Smooth muscle cell (in vitro differentiated cells): Measurements from ENCODE around the gene SLC22A15. TPM values are rescaled to one million over a fixed set of nuclear protein-coding genes. Genes with fewer than 3 reads are reported as not detected.

ENCODE experiments used
- DNase-seq: peaks from one replicate; lab custom pipeline; 2025; ENCODE audit not compliant: unreplicated experiment; lab: John Stamatoyannopoulos, UW
- H2AFZ ChIP-seq: fragments of 200-600 bp; sonication (generic); 2 replicates; pipeline ENCODE4 v1.6.0; 2016; ENCODE audit warnings: antibody characterized with exemption, low read depth, mild to moderate bottlenecking
- H3F3A ChIP-seq: fragments of 200-600 bp; sonication (generic); 2 replicates; pipeline ENCODE4 v1.6.0; 2017; ENCODE audit warnings: antibody characterized with exemption, low read depth
- H3K27ac ChIP-seq: fragments of 200-600 bp; sonication (generic); 2 replicates; pipeline ENCODE4 v1.5.1; 2016; ENCODE audit warnings: low read depth, mild to moderate bottlenecking
- H3K27me3 ChIP-seq: fragments of 200-600 bp; sonication (generic); 2 replicates; pipeline ENCODE4 v1.6.1; 2016; ENCODE audit warnings: low read depth, mild to moderate bottlenecking
- H3K36me3 ChIP-seq: fragments of 200-600 bp; sonication (generic); 2 replicates; pipeline ENCODE4 v1.5.1; 2016; ENCODE audit warnings: low read depth
- H3K4me1 ChIP-seq: fragments of 200-600 bp; sonication (generic); 2 replicates; pipeline ENCODE4 v1.5.1; 2016; ENCODE audit warnings: low read depth
- H3K4me2 ChIP-seq: fragments of 200-600 bp; sonication (generic); 2 replicates; pipeline ENCODE4 v1.6.0; 2016; ENCODE audit warnings: mild to moderate bottlenecking
- H3K4me3 ChIP-seq: fragments of 200-600 bp; sonication (generic); 2 replicates; pipeline ENCODE4 v1.5.1; 2016; ENCODE audit warnings: mild to moderate bottlenecking
- H3K79me2 ChIP-seq: fragments of 200-600 bp; sonication (generic); 2 replicates; pipeline ENCODE4 v1.6.0; 2016; ENCODE audit warnings: low read depth, mild to moderate bottlenecking
- H3K9ac ChIP-seq: fragments of 200-600 bp; sonication (generic); 2 replicates; pipeline ENCODE4 v1.6.0; 2016; ENCODE audit warnings: low read depth
- H3K9me3 ChIP-seq: fragments of 200-600 bp; sonication (generic); replicated peaks from 2 replicates; pipeline ENCODE4 v1.5.1; 2016; ENCODE audit warnings: low read depth
- H4K20me1 ChIP-seq: fragments of 200-600 bp; sonication (generic); 2 replicates; pipeline ENCODE4 v1.6.0; 2016; ENCODE audit warnings: low read depth
- CTCF ChIP-seq: fragments of 200-600 bp; sonication (generic); IDR thresholded peaks from 2 replicates; pipeline ENCODE4 v1.5.1; 2017; ENCODE audit warnings: borderline replicate concordance, mild to moderate bottlenecking, antibody characterized with exemption; ENCODE audit not compliant: insufficient read depth, poor library complexity, severe bottlenecking
- WGBS: methylation state at CpG from one replicate; pipeline ENCODE4 v1.1.7; 2016; ENCODE audit warnings: low lambda C conversion rate; 5-methylcytosine and 5-hydroxymethylcytosine counted together
- polyA plus RNA-seq: library from polyadenylated mRNA; unstranded; fragments of >200 nt; fragmentation: Nextera tagmentation; extraction: Ambion mirVana; gene quantifications from 2 replicates; pipeline ENCODE4 v1.2.1, GENCODE V29; 2016
- total RNA-seq: library from RNA; depleted of rRNA; stranded (reverse); fragments of >200 nt; gene quantifications from 2 replicates; pipeline ENCODE4 v1.2.3, GENCODE V29; 2014

The SLC22A15 gene
- total and polyA plus RNA-seq, 2 experiments from 2014 or later, result 1.00 to 3.2 TPM

- WGBS, result 69% methylated on average over 4 of the region's 4 CpGs
- Histone ChIP-seq H3F3A (no peaks in the 10 kb centered on the region), H3K36me3 (no peaks in the 10 kb centered on the region), H3K27me3 (no peaks in the 10 kb centered on the region), H3K4me2 (no peak overlapping the region), H3K9me3 (no peaks in the 10 kb centered on the region), H3K79me2 (no peaks in the 10 kb centered on the region), H4K20me1 (no peaks in the 10 kb centered on the region), H3K27ac (no peak overlapping the region), H3K4me1 (no peaks in the 10 kb centered on the region), H3K4me3 (no peak overlapping the region), H3K9ac (no peak overlapping the region), H2AFZ (no peak overlapping the region)
- DNase-seq, result no peak
- TF ChIP-seq CTCF, result no peak
Measured at GRCh38 chr1:116075990-116076389, 99.7 kb downstream of the SLC22A15 start.

- Histone ChIP-seq H3K4me1 (no peaks in the 10 kb centered on the region), H2AFZ (no peak overlapping the region), H3K27me3 (no peaks in the 10 kb centered on the region), H3K4me3 (no peak overlapping the region), H3K4me2 (no peak overlapping the region), H3F3A (no peaks in the 10 kb centered on the region), H3K9ac (no peak overlapping the region), H3K36me3 (no peaks in the 10 kb centered on the region), H3K79me2 (no peaks in the 10 kb centered on the region), H3K9me3 (no peaks in the 10 kb centered on the region), H4K20me1 (no peaks in the 10 kb centered on the region), H3K27ac (no peak overlapping the region)
- no peak for TF ChIP-seq CTCF
- DNase-seq, result no peak
- WGBS, result 95% methylated on average over 3 of the region's 3 CpGs
Measured at GRCh38 chr1:116076831-116077230, 100.5 kb downstream of the SLC22A15 start.

- H3K4me2 ChIP-seq, result no peak overlapping the region
- no peak for TF ChIP-seq CTCF
- H4K20me1 ChIP-seq, result no peaks in the 10 kb centered on the region
- 76% methylated on average over 6 of the region's 6 CpGs for WGBS
- H3K27me3 ChIP-seq, result no peaks in the 10 kb centered on the region
- H3K4me3 ChIP-seq, result no peak overlapping the region
- no peak overlapping the region for H3K9ac ChIP-seq
- no peaks in the 10 kb centered on the region for H3K4me1 ChIP-seq
- no peaks in the 10 kb centered on the region for H3K79me2 ChIP-seq
- no peaks in the 10 kb centered on the region for H3K9me3 ChIP-seq
- no peak overlapping the region for H3K27ac ChIP-seq
- no peaks in the 10 kb centered on the region for H3K36me3 ChIP-seq
- no peaks in the 10 kb centered on the region for H3F3A ChIP-seq
- no peak overlapping the region for H2AFZ ChIP-seq
- no peak for DNase-seq
Measured at GRCh38 chr1:116078699-116079223, 102.4 kb downstream of the SLC22A15 start.

- H3K4me1 ChIP-seq, result no peaks in the 10 kb centered on the region
- H3K36me3 ChIP-seq, result peaks cover 9% of the 10 kb centered on the region
- H3K4me2 ChIP-seq, result no peak overlapping the region
Measured at GRCh38 chr1:116087628-116088027, 111.3 kb downstream of the SLC22A15 start.

More at GRCh38 chr1:116087628-116088027, 111.3 kb downstream of the SLC22A15 start:
- H2AFZ ChIP-seq, result no peak overlapping the region
- H3K9me3 ChIP-seq, result peaks cover 20% of the 10 kb centered on the region
- H3K27me3 ChIP-seq, result no peaks in the 10 kb centered on the region
- no peaks in the 10 kb centered on the region for H3K79me2 ChIP-seq
- H4K20me1 ChIP-seq, result no peaks in the 10 kb centered on the region
- H3K27ac ChIP-seq, result no peak overlapping the region
- H3K9ac ChIP-seq, result no peak overlapping the region
- H3F3A ChIP-seq, result no peaks in the 10 kb centered on the region
- TF ChIP-seq CTCF, result no peak
- no peak overlapping the region for H3K4me3 ChIP-seq
- DNase-seq, result no peak
